ENCODE measurements around the gene SLC35B1.

Gene SLC35B1

DNA sequence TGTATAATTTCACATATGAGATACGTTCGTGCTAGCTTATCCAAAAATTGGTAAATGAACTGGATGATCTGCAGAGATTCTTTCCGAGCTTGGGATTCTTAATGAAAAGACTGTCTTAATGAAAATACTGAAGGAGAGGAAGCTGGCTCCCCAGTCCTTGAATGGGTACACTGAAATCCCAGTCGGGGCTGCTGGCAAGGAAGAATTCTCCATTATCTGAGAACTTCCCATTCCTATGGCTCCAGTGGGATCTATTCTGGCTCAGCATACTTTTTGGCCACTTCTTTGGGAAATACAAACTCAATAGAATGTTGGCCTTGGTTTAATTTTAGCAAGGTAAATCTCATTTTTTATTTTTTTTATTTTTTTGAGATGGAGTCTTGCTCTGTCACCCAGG lies 23.7 kb upstream of the SLC35B1 start:
- H3K4me1 ChIP-seq (ENCODE audit: control insufficient read depth, low read length) = no peaks in the 10 kb centered on the region
- no peaks in the 10 kb centered on the region for H3K9me3 ChIP-seq (ENCODE audit: control insufficient read depth, insufficient read depth, low read length)
- H3K4me3 ChIP-seq (ENCODE audit: low read length) = no peak overlapping the region
- no peaks in the 10 kb centered on the region for H4K20me1 ChIP-seq (ENCODE audit: control insufficient read depth, insufficient read depth, low read depth, low read length)
- H3F3A ChIP-seq (ENCODE audit: control insufficient read depth, insufficient read depth) = no peaks in the 10 kb centered on the region
- H3K4me2 ChIP-seq (ENCODE audit: low read length) = no peak overlapping the region
- no peak for TF ChIP-seq EZH2phosphoT487 (IDR thresholded peaks at IDR 0.05; ENCODE audit: borderline replicate concordance, low read length)
- no peaks in the 10 kb centered on the region for H3K79me2 ChIP-seq (ENCODE audit: control insufficient read depth, low read length)
- no peaks in the 10 kb centered on the region for H3K36me3 ChIP-seq (ENCODE audit: control insufficient read depth, low read length)
- H3K9me2 ChIP-seq (replicated peaks; ENCODE audit: control insufficient read depth, low read length) = no peaks in the 10 kb centered on the region
- H3K27me3 ChIP-seq (ENCODE audit: control insufficient read depth, low read length) = no peaks in the 10 kb centered on the region
- no peak overlapping the region for H3K27ac ChIP-seq (ENCODE audit: low read depth, low read length)

DNA sequence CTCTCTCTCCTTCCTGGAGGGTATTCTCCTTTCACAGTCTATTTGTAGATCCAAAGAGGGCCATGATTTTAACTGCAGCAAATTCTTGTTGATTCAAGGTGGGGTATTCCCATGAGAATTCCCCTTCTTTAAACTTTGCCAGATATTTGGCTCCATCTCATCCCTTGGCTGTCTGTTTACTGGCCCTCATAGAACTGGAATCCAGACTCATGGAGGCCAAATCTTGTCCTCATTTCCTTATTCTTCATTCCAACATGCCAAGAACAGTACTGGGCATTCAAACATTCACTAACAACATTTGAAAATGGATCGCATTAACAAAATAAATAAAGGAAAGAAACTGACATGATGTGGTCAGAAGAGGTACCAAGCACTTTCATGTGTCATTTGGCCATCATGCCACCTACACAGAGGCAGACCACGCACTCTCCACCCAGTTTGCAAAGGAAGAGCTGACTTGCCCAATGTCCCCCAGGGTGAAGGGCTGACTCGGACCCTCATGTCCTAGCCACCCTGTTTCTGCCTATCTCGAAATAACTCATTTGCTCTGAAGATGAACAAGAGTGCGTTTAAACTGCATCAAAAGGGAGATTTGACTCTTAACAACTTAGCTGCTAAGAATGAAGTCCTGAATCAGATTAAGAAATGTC lies 23.1 kb upstream of the SLC35B1 start:
- Histone ChIP-seq H3K9me3 (ENCODE audit: control insufficient read depth, insufficient read depth, low read length) (no peaks in the 10 kb centered on the region), H3K27ac (ENCODE audit: low read depth, low read length) (no peak overlapping the region), H3K4me1 (ENCODE audit: control insufficient read depth, low read length) (no peaks in the 10 kb centered on the region), H3K79me2 (ENCODE audit: control insufficient read depth, low read length) (no peaks in the 10 kb centered on the region), H3K36me3 (ENCODE audit: control insufficient read depth, low read length) (no peaks in the 10 kb centered on the region), H4K20me1 (ENCODE audit: control insufficient read depth, insufficient read depth, low read depth, low read length) (no peaks in the 10 kb centered on the region), H3K4me3 (ENCODE audit: low read length) (no peak overlapping the region), H3F3A (ENCODE audit: control insufficient read depth, insufficient read depth) (no peaks in the 10 kb centered on the region), H3K27me3 (ENCODE audit: control insufficient read depth, low read length) (no peaks in the 10 kb centered on the region), H3K4me2 (ENCODE audit: low read length) (no peak overlapping the region), H3K9me2 (replicated peaks; ENCODE audit: control insufficient read depth, low read length) (no peaks in the 10 kb centered on the region)
- no peak for TF ChIP-seq EZH2phosphoT487 (IDR thresholded peaks at IDR 0.05; ENCODE audit: borderline replicate concordance, low read length)
- TF ChIP-seq, protein P1, sequence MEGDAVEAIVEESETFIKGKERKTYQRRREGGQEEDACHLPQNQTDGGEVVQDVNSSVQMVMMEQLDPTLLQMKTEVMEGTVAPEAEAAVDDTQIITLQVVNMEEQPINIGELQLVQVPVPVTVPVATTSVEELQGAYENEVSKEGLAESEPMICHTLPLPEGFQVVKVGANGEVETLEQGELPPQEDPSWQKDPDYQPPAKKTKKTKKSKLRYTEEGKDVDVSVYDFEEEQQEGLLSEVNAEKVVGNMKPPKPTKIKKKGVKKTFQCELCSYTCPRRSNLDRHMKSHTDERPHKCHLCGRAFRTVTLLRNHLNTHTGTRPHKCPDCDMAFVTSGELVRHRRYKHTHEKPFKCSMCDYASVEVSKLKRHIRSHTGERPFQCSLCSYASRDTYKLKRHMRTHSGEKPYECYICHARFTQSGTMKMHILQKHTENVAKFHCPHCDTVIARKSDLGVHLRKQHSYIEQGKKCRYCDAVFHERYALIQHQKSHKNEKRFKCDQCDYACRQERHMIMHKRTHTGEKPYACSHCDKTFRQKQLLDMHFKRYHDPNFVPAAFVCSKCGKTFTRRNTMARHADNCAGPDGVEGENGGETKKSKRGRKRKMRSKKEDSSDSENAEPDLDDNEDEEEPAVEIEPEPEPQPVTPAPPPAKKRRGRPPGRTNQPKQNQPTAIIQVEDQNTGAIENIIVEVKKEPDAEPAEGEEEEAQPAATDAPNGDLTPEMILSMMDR (IDR thresholded peaks at IDR 0.05; ENCODE audit: low read depth, low read length, poor library complexity, severe bottlenecking) = no peak

DNA sequence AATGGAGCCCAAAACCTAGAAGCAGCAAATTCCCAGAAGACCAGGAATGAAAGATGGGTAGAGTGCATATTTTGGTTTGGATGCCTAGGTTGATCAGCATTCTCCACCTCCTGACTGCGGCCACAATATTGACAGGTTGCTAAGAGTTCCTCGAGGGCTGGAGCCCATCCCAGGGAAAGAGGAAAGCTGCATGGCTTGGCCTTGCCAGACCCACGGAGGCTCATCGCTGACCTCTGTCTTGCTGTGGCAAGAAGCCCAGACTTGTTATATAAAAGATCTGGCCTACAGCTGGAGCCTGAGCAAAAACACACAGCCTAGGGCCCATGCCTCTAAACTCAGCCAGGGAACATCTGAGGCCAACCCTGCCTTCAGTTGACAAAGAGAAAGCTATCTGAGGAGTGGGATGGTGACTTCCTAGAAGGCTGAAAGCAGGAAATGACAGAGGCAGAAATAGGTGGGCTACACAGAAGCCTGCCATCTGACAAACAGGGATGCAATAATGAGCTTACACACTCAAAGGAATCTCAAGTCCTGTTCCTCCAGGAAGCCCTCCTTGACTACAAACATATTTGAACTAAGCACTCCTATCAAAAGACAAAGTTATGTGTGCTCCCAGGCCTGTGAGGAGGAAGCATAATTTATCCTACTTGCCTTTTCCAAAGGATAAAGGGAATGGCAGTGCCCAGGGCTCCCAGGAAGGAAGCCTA lies 22.5 kb upstream of the SLC35B1 start:
- no peak overlapping the region for H3K4me2 ChIP-seq (ENCODE audit: low read length)
- H4K20me1 ChIP-seq (ENCODE audit: control insufficient read depth, insufficient read depth, low read depth, low read length) = no peaks in the 10 kb centered on the region
- H3K4me1 ChIP-seq (ENCODE audit: control insufficient read depth, low read length) = no peaks in the 10 kb centered on the region
- no peaks in the 10 kb centered on the region for H3F3A ChIP-seq (ENCODE audit: control insufficient read depth, insufficient read depth)
- no peak for TF ChIP-seq EZH2phosphoT487 (IDR thresholded peaks at IDR 0.05; ENCODE audit: borderline replicate concordance, low read length)
- TF ChIP-seq, protein P1 (IDR thresholded peaks at IDR 0.05; ENCODE audit: low read depth, low read length, poor library complexity, severe bottlenecking) = no peak
- H3K4me3 ChIP-seq (ENCODE audit: low read length) = no peak overlapping the region
- H3K27me3 ChIP-seq (ENCODE audit: control insufficient read depth, low read length) = no peaks in the 10 kb centered on the region
- no peaks in the 10 kb centered on the region for H3K36me3 ChIP-seq (ENCODE audit: control insufficient read depth, low read length)
- H3K9me3 ChIP-seq (ENCODE audit: control insufficient read depth, insufficient read depth, low read length) = no peaks in the 10 kb centered on the region
- H3K79me2 ChIP-seq (ENCODE audit: control insufficient read depth, low read length) = no peaks in the 10 kb centered on the region
- H3K27ac ChIP-seq (ENCODE audit: low read depth, low read length) = no peak overlapping the region
- no peaks in the 10 kb centered on the region for H3K9me2 ChIP-seq (replicated peaks; ENCODE audit: control insufficient read depth, low read length)

DNA sequence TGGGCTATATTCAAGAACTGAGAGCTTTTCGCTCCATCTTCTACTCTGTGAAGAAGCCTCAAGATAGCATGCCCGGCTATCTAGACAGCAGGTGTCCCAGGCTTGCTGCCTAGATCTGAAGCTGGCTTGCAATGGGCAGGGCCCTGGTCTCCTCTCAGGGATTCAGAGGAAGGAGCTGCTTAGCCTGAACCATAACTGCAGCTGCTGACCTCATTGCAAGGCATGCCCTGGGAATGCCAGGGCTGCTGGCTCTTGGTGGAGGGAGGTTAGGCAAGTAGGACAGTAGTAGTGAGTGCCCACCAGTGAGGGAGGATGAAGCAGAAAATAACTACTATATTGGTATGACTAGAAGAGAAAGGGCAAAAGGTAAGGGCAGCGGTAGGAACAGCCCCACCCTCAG lies 21.3 kb upstream of the SLC35B1 start:
- Histone ChIP-seq H3F3A (ENCODE audit: control insufficient read depth, insufficient read depth) (no peaks in the 10 kb centered on the region), H3K9me2 (replicated peaks; ENCODE audit: control insufficient read depth, low read length) (no peaks in the 10 kb centered on the region), H3K4me1 (ENCODE audit: control insufficient read depth, low read length) (no peaks in the 10 kb centered on the region), H3K4me2 (ENCODE audit: low read length) (no peak overlapping the region), H3K27me3 (ENCODE audit: control insufficient read depth, low read length) (no peaks in the 10 kb centered on the region), H4K20me1 (ENCODE audit: control insufficient read depth, insufficient read depth, low read depth, low read length) (no peaks in the 10 kb centered on the region), H3K27ac (ENCODE audit: low read depth, low read length) (no peak overlapping the region), H3K79me2 (ENCODE audit: control insufficient read depth, low read length) (no peaks in the 10 kb centered on the region), H3K9me3 (ENCODE audit: control insufficient read depth, insufficient read depth, low read length) (no peaks in the 10 kb centered on the region), H3K4me3 (ENCODE audit: low read length) (no peak overlapping the region), H3K36me3 (ENCODE audit: control insufficient read depth, low read length) (no peaks in the 10 kb centered on the region)
- no peak for TF ChIP-seq EZH2phosphoT487 (IDR thresholded peaks at IDR 0.05; ENCODE audit: borderline replicate concordance, low read length)
- TF ChIP-seq, protein P1 (IDR thresholded peaks at IDR 0.05; ENCODE audit: low read depth, low read length, poor library complexity, severe bottlenecking) = no peak
